ENCODE data around the gene MAP6D1.

MAP6D1 gene

DNA sequence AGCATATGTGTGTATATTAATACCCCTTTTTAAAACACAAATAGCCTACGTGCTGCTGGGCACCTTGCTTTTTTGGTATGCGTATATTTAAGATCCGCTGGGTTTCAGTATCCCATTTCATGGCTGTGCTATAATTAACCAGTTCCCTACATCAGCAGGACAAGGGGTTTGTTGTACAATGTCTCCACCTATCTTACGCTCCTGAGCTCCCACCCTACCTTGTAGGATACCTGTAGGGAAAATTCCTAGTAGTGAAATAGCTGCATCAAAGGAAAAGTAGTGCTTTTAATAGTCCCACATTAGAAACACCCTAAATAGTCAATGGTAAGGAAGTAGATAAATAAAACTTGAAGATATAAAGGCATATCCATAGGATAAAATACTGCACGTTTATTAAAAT is 1.4 kb downstream of the MAP6D1 start:
- no peak for DNase-seq (ENCODE audit: low read depth)

DNA sequence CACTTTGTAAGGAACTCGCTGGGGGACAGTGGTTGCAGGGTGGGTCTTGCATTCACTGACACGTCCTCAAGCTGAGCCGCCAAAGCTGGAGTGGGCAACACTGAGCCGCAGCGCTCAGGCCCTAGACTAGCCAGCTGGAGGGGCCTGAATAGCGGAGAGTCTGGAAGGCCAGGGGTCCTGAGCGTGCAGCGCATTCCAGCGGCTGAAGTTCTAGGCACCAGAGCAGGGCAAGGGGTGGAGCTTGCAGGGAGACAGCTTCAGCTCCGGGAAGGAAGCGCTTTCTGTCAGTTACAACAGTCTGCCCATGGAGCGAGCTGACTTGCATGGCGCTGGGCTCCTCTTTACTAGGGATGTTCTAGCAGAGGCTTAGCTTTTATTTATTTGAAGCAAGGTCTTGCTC is 2.7 kb downstream of the MAP6D1 start:
- no peak for DNase-seq (ENCODE audit: low read depth)

DNA sequence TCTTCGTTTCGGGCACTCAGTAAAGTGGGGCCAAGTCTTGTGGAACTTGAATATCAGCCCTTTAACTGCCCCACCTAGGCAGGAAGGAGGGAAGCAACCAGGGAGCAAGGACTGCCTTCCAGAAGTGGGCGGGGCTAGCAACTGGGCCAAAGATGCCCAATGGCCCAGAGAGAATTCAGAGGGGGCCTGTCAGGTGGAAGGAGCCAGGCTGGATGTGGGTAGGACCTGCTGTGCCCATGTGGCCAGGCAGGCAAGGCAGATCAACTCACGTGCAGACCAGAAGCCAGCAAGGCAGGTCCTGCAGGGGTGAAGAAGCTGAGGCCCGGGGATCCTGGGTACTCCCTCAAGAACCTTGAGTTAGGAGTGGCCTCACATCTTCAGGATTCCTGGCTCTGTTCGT is 5.5 kb downstream of the MAP6D1 start:
- DNase-seq (ENCODE audit: low read depth), result no peak

DNA sequence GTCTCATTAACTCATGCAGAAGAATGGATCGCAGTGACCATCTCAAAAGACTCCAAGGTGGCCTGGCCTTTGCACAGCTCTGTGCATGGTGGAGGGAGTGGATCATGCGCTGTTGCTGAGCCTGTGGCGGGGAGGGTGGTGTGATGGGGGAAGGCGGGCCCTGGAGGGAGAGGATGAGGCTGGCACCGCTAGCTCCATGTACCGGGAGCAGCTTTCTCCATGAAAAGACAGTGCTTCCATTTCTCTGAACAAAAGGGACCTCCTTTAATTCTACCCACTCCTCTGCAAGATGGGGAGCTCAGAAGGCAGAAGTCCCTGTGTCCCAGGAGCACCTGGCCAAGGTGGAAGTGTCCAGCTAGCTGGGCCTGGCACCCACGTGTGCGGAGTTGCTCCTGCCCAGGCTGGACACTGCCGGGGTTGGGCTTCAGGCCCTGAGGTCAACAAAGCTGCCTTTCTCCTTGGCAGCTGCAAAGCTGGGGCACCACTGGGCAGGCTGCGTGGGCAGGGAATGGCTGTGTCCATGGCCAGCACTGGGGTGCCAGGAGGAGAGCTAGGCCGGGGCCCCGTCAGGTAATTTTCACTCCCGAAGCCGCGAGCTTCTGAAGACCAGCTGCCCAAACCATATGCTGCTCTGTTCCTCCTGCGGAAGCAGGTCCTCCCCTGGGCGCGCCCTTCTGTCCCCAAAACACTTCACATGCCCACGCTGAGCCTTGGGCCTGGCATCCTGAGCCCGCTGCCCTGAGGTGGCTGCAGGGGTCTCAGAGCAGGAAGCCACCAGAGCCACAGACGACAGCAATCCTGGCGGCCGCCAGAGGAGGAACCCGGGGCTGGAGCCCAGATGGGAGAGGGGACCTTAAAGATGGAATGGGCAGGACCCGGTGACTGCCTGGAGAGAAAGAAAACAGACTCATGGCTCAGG is 6.4 kb downstream of the MAP6D1 start:
- DNase-seq (ENCODE audit: low read depth), result no peak

DNA sequence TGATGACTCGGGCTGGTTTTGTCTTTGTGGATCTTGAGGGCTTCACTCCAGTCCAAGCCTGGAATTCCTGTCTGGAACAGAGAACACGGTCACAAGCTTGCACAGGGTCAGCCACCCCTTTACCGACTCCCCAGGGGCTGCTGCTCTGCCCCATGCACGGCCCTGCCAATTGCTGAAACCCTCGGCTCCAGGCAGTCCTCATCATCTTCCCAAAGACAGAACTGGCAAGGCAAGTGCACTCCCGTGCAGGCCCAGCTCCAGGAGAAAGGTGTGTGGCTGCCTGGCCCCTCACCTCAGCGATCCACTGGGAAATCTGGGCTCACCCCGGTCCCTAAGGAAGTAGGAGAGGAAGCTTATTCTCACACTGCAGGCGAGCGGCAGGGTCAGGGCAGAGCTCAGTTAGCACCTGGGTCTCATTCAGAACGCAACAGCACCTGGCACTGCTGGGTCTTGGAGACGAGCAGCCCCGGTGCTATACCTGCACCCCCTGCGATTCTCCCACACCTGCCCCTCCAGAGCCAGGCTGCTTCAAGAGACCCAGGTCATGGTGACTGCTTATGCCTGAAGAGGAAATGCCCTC is 7.2 kb downstream of the MAP6D1 start:
- no peak for DNase-seq (ENCODE audit: low read depth)

DNA sequence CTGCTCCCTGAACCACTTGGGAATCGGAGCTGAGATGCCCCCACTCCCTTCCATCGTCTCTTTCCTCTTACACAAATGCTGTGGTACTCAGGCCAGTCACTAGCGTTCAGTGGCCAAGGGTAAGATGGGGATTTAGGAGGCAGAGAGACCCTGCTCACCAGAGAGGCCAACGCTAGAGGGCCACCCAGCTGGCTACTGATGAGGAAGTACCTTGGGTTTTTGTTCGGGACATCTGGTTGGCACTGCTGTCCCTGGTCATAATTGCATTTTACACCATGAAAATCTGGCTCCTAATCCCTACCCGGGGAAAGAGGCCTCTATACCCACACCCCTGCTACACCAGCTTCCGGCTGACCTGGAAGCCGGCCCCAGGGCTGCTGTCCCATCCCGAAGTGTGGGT is 7.7 kb downstream of the MAP6D1 start:
- no peak for DNase-seq (ENCODE audit: low read depth)

DNA sequence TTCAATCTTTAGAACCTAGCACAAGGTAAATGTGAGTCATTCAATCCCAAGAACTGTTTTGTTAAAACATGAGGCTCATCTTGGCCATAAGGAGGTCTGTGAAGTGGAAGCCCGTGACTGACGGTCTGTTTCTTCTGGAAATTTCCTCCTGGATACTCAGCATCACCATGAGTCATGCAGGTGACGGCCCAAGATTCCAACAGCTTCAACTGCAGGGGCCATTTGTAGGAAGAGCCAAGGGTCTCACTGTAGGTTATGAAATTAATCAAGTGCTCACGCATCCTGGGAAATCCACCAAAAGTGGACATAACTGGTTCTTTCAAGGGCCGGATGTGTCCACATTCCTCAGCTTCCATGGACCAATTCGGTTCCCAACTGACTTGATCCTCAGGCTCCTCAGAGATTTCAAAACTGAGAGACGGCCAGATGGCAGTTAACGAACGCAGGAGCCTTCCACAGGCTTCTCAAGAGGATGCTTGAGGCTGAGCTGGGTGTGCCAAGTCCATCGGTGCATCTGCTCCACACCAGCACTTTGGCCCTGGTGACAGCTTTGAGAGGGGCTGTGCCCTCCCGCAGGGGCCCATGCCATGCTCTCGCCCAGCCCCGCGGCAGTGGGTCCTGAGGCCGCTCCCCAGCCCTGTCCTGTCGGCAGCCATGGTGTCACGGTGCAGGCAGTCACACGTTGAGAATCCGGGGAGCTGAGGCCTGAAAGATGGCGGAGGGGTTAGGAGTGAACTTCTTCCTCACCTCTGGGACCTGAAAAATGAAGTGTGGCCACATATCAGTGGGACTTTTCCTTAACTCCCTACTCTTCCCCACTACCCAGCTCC is 8.5 kb downstream of the MAP6D1 start:
- no peak for DNase-seq (ENCODE audit: low read depth)

DNA sequence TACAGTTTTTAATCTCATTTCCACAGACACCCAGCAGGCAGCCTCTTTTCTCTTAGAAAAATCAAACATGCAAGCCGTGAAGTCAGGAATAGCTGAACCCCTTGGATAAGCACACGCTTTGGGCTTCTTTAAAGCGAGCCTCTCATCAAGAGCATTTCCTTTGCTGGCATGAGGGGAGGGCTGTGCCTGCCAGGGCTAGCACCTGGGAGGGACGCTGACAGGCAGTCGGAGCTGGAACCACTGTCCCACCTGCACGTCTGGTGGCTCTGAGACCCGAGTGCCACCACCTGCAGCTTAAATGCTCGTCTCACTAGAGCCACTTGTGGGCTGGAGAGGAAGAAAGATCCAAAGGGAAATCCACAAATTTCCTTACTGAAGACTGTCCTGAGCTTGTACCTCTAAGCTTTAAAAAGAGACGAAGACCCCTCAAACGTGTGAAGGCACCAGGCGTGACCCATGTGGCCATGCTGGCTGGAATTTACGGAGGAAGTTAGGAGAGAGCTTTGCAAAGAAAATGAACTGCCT is 9.4 kb downstream of the MAP6D1 start:
- DNase-seq (ENCODE audit: low read depth), result no peak

DNA sequence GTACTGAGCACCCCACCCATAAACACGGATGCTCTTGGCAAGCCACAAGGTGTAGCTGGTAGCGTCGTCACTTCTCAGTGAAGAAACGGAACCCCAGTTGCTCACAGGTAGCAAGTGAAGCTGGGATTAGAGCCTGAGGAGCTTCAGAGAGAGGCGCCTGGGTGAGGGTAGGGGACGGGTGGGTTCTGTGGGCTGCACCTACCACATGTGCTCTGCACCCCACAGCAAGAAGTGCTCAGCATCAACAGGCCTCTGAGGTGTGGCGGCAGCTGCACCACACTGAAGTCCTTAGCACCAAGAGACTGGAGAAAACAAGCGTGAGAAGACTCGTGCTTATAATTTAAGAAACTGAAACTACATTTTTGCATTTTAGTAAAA is 9.8 kb downstream of the MAP6D1 start:
- no peak for DNase-seq (ENCODE audit: low read depth)

DNA sequence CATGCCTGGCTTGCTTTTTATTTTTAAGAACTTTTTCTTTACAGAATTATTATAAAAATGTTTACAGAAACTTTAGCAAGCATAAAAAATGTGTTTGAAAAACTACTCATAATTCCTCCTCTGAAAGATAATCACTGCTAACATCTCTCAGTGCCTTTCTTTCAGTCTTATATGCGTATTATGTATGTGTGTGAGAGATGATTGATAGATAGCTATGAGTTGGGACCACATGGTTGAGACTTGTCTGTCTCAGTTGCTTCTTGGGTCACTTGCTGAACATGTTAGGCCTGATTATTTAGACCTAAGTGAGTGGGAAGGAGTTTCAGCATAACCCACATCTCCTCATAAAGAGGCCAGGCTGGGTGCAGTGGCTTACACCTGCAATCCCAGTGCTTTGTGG is 11.1 kb downstream of the MAP6D1 start:
- no peak for DNase-seq (ENCODE audit: low read depth)

DNA sequence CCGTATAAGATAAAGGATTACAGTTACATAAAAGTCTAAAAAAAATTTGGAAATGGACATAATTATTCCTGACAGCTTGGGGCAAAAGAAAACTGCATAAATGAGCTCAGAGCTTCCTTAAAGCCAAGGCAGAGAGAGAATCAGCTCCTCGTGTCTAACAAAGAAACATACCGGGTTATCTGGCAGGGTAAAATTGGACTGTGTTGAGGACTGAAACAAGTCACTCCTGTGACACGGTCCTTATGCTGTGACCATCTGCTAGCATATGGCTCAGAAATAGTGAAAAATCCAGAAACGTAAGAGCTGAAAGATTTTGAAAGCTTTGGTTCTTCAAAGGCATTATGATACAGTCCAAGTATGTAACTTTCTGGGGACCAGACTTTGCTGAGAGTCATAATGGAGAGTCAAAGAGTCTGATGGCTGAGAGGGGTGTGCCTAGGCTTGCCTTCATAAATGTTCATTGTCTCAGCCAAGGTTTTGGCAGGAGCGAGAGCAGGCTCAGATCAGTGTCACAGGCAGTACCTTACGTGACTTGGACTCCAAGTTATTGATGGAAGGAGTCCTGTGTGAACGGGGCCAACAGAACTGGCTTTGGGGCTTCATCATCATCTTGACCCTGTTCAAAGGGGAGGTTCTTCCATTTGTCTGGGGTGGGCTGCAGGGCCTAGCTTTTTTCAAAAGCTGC is 12.5 kb downstream of the MAP6D1 start:
- no peak for DNase-seq (ENCODE audit: low read depth)

DNA sequence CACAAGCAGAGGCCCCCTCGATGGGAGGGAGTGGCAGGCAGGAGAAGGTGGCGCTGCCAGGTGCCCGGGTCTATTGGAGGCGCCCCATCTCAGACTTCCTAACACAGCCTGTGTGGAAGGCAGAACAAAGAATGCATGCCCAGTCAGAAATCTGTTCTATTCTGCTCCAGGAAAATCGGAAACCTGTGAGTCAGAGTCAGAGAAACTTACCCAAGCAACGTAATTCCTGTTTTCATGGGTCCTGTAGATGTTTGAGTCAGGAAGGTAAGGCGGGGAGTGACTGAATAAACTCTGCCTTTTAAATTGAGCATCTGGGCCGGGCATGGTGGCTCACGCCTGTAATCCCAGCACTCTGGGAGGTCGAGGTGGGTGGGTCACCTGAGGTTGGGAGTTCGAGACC is 13.7 kb downstream of the MAP6D1 start:
- no peak for DNase-seq (ENCODE audit: low read depth)

DNA sequence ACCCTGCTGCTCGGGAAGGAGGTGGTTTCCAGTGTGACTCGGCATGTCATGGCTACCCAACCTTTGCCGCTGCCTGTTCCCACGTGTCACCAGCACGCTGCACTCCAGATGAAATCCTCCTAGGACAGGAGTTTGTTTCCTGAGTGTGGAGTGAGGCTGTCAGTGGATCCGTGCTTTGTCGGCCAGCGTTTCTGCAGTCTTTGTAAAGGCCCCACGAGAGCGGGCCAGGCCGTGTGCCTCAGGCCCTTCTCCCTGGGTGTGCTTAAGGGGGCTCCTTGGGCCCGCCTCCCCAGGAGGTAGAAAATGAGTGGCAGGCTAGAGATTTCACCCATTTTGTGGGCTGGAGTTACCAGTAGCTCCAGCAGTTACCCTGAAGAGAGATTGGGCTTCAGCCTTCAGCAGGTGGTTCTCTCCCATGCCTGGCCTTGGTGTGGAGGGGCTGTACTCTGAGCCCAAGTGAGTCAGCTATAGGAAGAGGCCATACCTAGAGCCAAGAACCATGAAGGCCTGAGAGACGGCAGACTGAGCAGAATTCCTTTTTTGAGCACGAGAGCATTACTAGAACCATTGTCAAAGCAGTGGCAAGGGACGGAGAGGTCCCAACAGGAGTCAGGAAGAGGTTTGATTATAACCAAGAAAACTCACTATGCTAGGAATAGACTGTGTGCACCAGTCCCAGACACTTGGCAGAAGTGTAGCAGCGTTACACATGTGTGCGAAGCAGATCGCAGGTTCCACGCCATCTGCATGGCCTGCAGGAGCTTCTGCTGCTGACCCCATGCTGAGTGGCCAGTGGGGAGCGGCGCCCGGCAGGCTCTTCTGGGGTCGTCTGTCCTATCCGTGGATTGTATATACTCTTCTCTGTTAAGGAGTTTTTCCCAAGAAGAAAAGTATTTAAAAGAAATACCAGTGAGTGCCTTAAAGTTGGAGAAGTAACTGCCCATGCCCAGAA is 14.5 kb downstream of the MAP6D1 start:
- DNase-seq (ENCODE audit: low read depth), result no peak

DNA sequence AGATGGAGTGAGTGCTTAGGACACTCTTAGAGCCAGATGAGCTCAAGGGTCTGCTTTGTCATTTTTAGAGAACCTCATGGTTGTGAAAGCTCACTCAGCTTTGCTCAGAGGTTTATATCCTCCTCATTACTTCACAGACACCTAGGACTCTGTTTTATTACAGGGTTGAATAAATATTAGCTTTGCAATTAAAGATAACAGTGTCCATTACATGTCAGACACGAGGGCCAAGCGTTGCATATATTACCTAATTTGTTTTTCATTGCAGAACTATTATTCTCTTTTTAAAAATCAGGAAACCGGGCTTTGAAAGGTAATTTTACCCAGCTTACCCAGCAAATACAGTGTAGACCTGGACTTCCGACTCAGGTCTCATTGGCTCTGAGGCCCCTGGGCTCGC is 16.1 kb downstream of the MAP6D1 start:
- no peak for DNase-seq (ENCODE audit: low read depth)

DNA sequence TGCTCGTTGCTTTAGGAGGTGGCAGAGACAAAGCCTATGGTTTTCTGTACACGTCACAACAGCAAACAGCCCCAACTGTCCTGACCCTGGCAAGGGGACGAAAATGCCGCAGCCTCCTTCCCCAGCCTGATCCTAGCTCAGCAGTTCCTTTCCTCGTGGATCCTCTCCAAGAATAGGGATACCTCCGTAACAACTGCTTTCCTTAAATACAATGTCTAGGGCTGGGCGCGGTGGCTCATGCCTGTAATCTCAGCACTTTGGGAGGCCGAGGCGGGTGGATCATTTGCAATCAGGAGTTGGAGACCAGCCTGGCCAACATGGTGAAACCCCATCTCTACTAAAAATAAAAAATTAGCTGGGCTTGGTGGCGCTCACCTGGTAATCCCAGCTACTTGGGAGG is 17.0 kb downstream of the MAP6D1 start:
- no peak for DNase-seq (ENCODE audit: low read depth)

DNA sequence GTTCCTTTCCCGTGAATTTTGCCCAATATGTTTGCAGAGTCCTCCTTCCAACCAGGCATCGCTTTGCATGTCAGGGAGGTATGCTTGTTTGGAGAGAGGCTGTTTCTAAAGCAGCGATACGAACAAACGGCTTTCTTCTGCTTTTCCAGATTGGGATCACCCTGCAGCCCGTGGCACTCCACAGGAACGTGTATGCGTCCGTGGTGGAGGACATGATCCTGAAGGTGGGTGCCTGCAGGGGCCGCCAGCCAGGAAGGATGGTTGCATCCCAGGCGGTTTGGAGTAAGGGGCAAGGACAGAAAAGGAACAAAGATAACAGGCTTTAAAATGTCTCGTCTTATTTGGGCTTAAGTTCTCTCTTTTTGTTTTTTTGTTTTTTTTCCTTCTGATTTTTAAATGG is 17.5 kb downstream of the MAP6D1 start:
- no peak for DNase-seq (ENCODE audit: low read depth)

DNA sequence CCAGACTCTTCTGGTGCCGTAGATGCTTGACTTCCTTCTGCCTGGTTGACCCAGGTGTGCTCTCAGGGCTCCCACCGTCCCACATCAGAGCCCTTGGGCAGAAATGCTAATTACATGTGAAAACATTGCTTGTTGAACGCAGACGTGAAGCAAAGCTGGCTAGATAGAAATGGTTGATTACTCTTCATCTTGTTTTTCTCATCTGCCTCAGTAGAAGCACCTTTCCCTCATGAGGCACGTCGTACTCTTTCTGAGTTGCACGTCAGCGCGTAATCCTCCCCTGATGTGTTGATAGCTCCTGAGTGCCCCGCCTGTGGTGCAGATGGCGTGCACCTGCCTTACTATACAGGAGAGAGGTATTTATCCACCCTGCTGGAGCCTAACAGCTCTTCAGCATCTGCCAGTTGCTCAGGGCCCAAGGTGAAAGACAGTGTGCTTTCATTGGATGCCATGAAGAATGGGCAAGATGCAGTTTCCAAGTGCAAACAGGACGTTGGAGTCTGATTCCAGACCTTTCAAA is 18.1 kb downstream of the MAP6D1 start:
- no peak for DNase-seq (ENCODE audit: low read depth)

DNA sequence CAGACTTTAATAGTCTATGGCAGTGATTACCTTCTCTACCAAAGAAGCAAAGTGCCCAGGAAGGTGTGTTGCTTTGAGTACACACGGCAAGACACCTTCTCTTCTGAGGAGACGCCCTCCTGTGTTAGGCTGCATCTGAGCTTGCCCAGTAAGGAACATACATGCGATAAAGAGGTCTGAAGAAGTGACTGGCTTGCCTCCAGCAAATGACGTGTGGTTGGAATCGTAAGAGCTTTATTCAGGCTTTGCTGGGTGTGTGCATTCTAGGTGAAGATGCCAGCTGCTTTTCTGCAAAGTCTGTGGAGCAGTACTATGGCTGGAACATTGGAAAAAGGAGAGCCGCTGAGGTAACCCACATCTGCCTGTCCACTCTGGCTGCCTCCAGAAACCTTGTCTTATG is 22.4 kb downstream of the MAP6D1 start:
- no peak for DNase-seq (ENCODE audit: low read depth)

DNA sequence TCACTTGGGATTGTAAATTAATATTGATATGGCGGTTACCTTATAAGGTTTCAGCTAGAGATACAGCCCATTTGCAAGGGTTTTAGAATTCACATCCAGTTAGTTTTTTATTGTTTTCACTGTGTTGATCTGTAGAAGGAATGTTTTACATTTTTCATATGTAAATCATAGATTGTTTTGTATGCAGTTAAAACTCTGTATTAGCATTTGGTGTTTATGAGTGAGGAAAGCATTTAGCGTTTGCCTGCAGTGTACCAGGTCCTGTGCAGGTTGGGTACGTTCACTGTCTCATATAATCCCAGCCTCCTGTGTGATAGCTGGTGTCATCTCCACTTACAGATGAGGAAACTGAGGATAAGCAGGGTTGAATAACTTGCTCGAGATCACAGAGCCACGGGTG is 23.8 kb downstream of the MAP6D1 start:
- DNase-seq (ENCODE audit: low read depth), result no peak

DNA sequence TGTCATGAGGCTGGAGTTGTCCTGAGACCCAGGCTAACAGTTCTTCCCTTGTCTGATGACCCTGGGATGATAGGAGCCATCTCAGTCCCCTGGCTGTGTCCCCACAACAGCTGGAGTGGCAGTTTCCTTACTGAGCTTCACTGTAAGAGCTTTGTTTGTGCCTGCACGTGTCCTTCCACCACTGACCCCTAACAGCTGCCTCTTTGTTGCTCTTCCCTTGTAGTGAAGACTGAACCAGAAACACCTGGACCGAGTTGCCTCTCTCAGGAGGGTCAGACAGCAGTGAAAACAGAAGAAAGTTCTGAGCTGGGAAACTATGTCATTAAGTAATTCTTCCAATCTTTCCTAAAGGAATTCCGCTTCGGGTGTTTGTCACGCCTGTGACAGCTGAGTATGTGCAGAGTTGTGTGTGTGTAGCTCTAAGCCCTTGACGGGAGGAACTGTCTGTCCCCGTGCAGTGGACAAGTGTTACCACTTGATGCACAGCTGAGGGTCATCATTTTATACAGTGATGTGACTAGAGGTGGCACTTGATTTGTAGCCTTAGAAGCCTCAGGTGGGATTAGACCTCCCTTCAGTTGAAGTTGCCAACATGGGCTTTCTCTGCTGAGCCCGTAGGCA is 25.0 kb downstream of the MAP6D1 start:
- no peak for DNase-seq (ENCODE audit: low read depth)
